Panc1 (cell line): ENCODE data around the gene PYHIN1. TPM values are rescaled to one million over a fixed set of nuclear protein-coding genes. Genes with fewer than 3 reads are reported as not detected.
"Not testable (repeated sequence)": the region's sequence is repeated elsewhere in the genome, so short reads cannot be mapped to it uniquely, and the experiment has no call there.

Source experiments
- ATAC-seq: fragments of 200-7000 bp; cut with Tn5 transposase; 2 replicates; pipeline ENCODE4 v1.9.1; 2020; ENCODE audit warnings: mild to moderate bottlenecking, moderate library complexity
- BruUV-seq: library from RNA; stranded (reverse); fragments of 400-500 nt; replicated peaks from 2 replicates; lab custom pipeline; 2021; lab: Mats Ljungman, UMichigan
- CTCF ChIA-PET: fragments of 300-600 bp; sonication (Branson Sonifier 250); formaldehyde crosslinking; loops from one replicate; lab custom pipeline; 2022; ENCODE audit warnings: antibody characterized with exemption; lab: Charles Lee
- POLR2A ChIA-PET: fragments of 300-600 bp; sonication (Branson Sonifier 250); formaldehyde crosslinking; loops from one replicate; lab custom pipeline; 2022; ENCODE audit warnings: antibody characterized with exemption; lab: Charles Lee
- DNase-seq: peaks from one replicate; pipeline ENCODE4 v3.0.0-alpha.2; 2010; ENCODE audit warnings: low read depth, low spot score
- H3K27ac ChIP-seq: 2 replicates; pipeline ENCODE4 v1.5.1; 2011; ENCODE audit warnings: mild to moderate bottlenecking, low read length, inconsistent platforms
- H3K27me3 ChIP-seq: fragments of 200-500 bp; sonication (Bioruptor generic); 2 replicates; pipeline ENCODE4 v1.6.0; 2014; ENCODE audit warnings: low read length, inconsistent platforms; ENCODE audit not compliant: control insufficient read depth, insufficient read depth
- H3K36me3 ChIP-seq: fragments of 200-500 bp; sonication (Bioruptor generic); 2 replicates; pipeline ENCODE4 v1.5.1; 2014; ENCODE audit warnings: inconsistent platforms, mild to moderate bottlenecking, low read length, moderate library complexity; ENCODE audit not compliant: control insufficient read depth, insufficient read depth
- H3K4me1 ChIP-seq: 2 replicates; pipeline ENCODE4 v1.5.1; 2011; ENCODE audit warnings: inconsistent platforms, mild to moderate bottlenecking, low read length, moderate library complexity; ENCODE audit not compliant: control insufficient read depth, insufficient read depth
- H3K4me3 ChIP-seq, 2 experiments: 2 replicates each; pipeline ENCODE4 v1.5.1; 2011 to 2012; ENCODE audit warnings: low read depth in 2 of 2, low read length in 2 of 2, mild to moderate bottlenecking in 2 of 2, inconsistent platforms in 1 of 2, moderate library complexity in 1 of 2
- H3K9me3 ChIP-seq: fragments of 200-500 bp; sonication (Bioruptor generic); 2 replicates; pipeline ENCODE4 v1.5.1; 2014; ENCODE audit warnings: low read depth, mild to moderate bottlenecking, inconsistent platforms, low read length, moderate library complexity; ENCODE audit not compliant: control insufficient read depth, insufficient read depth
- POLR2AphosphoS5 ChIP-seq: IDR thresholded peaks from 2 replicates; pipeline ENCODE4 v1.6.1; 2012; ENCODE audit warnings: mild to moderate bottlenecking, low read depth, low read length, moderate library complexity
- REST ChIP-seq, 2 experiments: IDR thresholded peaks; 2 replicates each; pipeline ENCODE4 v1.6.1; 2011 to 2012; ENCODE audit warnings: low read depth in 2 of 2, control low read depth in 1 of 2, low read length in 1 of 2, mild to moderate bottlenecking in 1 of 2, moderate library complexity in 1 of 2; ENCODE audit not compliant: insufficient read depth in 1 of 2
- SIN3A ChIP-seq: IDR thresholded peaks from 2 replicates; pipeline ENCODE4 v1.6.1; 2012; ENCODE audit warnings: low read depth, mild to moderate bottlenecking, low read length, moderate library complexity, borderline replicate concordance; ENCODE audit not compliant: insufficient read depth
- TCF7L2 ChIP-seq: IDR thresholded peaks from 2 replicates; pipeline ENCODE4 v1.6.1; 2011; ENCODE audit warnings: mild to moderate bottlenecking, low read depth, low read length, inconsistent platforms
- in situ Hi-C: cut with HindIII; loops from 2 replicates; pipeline ENCODE4 v1.10.0; 2016; ENCODE audit warnings: low sequenced_read_pairs, low pct_unique_long_range_greater_than_20kb
- intact Hi-C: fragments of 100-400 bp; cut with micrococcal nuclease; formaldehyde crosslinking; loops from one replicate; pipeline ENCODE4 v1.10.0; 2022; ENCODE audit not compliant: unreplicated experiment
- total RNA-seq: library from RNA; stranded (reverse); gene quantifications from one replicate; pipeline ENCODE4 v1.2.1, GENCODE V29; 2021; ENCODE audit not compliant: unreplicated experiment
- TF ChIP-seq, protein P1 (sequence below): fragments of 450-650 bp; IDR thresholded peaks from 2 replicates; pipeline ENCODE4 v1.5.1; 2017; ENCODE audit warnings: mild to moderate bottlenecking

The PYHIN1 gene
- total RNA-seq, 1 experiment from 2014 or later: not detected

- no peak overlapping the region for H3K27ac ChIP-seq
- TF ChIP-seq, protein P1, sequence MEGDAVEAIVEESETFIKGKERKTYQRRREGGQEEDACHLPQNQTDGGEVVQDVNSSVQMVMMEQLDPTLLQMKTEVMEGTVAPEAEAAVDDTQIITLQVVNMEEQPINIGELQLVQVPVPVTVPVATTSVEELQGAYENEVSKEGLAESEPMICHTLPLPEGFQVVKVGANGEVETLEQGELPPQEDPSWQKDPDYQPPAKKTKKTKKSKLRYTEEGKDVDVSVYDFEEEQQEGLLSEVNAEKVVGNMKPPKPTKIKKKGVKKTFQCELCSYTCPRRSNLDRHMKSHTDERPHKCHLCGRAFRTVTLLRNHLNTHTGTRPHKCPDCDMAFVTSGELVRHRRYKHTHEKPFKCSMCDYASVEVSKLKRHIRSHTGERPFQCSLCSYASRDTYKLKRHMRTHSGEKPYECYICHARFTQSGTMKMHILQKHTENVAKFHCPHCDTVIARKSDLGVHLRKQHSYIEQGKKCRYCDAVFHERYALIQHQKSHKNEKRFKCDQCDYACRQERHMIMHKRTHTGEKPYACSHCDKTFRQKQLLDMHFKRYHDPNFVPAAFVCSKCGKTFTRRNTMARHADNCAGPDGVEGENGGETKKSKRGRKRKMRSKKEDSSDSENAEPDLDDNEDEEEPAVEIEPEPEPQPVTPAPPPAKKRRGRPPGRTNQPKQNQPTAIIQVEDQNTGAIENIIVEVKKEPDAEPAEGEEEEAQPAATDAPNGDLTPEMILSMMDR: no peak
- TF ChIP-seq TCF7L2 (no peak), SIN3A (no peak), REST (IDR thresholded peaks at IDR 0.05; ENCODE audit: insufficient read depth in 1 of 2, low read depth in 2 of 2, low read length in 1 of 2) (no peak), POLR2AphosphoS5 (no peak)
- CTCF ChIA-PET: no interaction called here
These were observed 74.3 kb downstream of the PYHIN1 start for GRCh38 chr1:159005676-159006075.

DNA sequence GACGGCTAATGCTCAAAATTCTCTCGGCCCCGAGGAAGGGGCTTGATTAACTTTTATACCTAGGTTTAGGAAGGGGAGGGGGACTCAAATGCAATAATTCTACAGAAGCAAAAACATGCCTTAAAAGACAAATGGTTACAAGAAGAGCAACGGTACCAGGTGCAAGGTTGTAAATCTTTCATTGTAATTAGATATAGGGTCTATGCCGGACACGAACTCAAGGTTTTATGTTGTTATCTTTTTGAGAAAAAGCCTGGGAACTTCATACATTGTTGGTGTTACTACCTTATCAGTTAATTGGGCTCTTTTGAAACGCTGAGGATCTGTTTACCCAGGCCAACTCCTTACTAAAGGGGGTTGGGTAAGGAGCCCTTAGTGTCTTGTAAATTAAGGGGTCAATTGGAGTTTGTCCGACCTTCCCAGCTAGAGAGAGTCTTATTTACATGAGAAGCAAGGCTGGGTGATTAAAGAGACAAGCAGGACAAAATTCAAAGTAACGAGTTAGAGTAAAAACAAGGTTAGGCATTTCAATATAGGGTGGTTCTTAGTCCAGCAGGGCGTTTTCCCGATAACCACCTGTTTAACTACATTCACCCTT, 75.0 kb downstream of the PYHIN1 start:
- ATAC-seq, CTCF ChIA-PET, BruUV-seq: not testable (repeated sequence)

More at GRCh38 chr1:159005676-159006075, 74.3 kb downstream of the PYHIN1 start:
- H3K4me3 ChIP-seq: no peak overlapping the region
- no peaks in the 10 kb centered on the region; the same call in 1 of the 2 replicates for H3K27me3 ChIP-seq
- intact Hi-C loops (no loop called here), in situ Hi-C loops (no loop called here)
- H3K36me3 ChIP-seq: no peaks in the 10 kb centered on the region
- H3K9me3 ChIP-seq: no peaks in the 10 kb centered on the region
- no peak for ATAC-seq
- BruUV-seq: no TSS peak
- no peak for DNase-seq
- no peaks in the 10 kb centered on the region for H3K4me1 ChIP-seq
- POLR2A ChIA-PET: no interaction called here

GRCh38 chr1:159007726-159008125, 76.4 kb downstream of the PYHIN1 start:
- CTCF ChIA-PET: no interaction called here
- in situ Hi-C loops: no loop called here

More for the DNA sequence above, 75.0 kb downstream of the PYHIN1 start:
- DNase-seq, H3K36me3 ChIP-seq, intact Hi-C loops, H3K9me3 ChIP-seq, H3K27me3 ChIP-seq, POLR2A ChIA-PET, H3K4me3 ChIP-seq, H3K27ac ChIP-seq, in situ Hi-C loops, H3K4me1 ChIP-seq: not testable (repeated sequence)

More at GRCh38 chr1:159007726-159008125, 76.4 kb downstream of the PYHIN1 start:
- no peaks in the 10 kb centered on the region for H3K9me3 ChIP-seq
- no peak for DNase-seq
- BruUV-seq: no TSS peak
- TF ChIP-seq POLR2AphosphoS5 (no peak), REST (IDR thresholded peaks at IDR 0.05; ENCODE audit: insufficient read depth in 1 of 2, low read depth in 2 of 2, low read length in 1 of 2) (no peak), SIN3A (no peak), TCF7L2 (no peak)
- TF ChIP-seq, protein P1: no peak
- no peak overlapping the region for H3K27ac ChIP-seq
- no peak for ATAC-seq
- no peaks in the 10 kb centered on the region for H3K4me1 ChIP-seq
- POLR2A ChIA-PET: no interaction called here
- H3K36me3 ChIP-seq: no peaks in the 10 kb centered on the region
- H3K4me3 ChIP-seq: no peak overlapping the region
- no peaks in the 10 kb centered on the region for H3K27me3 ChIP-seq
- intact Hi-C loops: no loop called here
